LNCAP (cell line): ENCODE measurements around the gene CNTN4.

Experiments
- CTCF ChIP-seq: fragments of 450-650 bp; IDR thresholded peaks from 2 replicates; pipeline ENCODE4 v1.5.1; 2017; ENCODE audit warnings: mild to moderate bottlenecking

The CNTN4 gene

GRCh38 chr3:2458816-2459215, 360.1 kb downstream of the CNTN4 start:
- TF ChIP-seq CTCF: no peak

- no peak for TF ChIP-seq CTCF
These were observed 367.2 kb downstream of the CNTN4 start for GRCh38 chr3:2465842-2466241.

GRCh38 chr3:2468816-2469215, 370.1 kb downstream of the CNTN4 start:
- no peak for TF ChIP-seq CTCF

GRCh38 chr3:2476996-2477395, 378.3 kb downstream of the CNTN4 start:
- no peak for TF ChIP-seq CTCF

GRCh38 chr3:2477620-2478019, 379.0 kb downstream of the CNTN4 start:
- no peak for TF ChIP-seq CTCF

- TF ChIP-seq CTCF: no peak
These were observed 385.7 kb downstream of the CNTN4 start for GRCh38 chr3:2484162-2485026.

- TF ChIP-seq CTCF: no peak
These were observed 386.3 kb downstream of the CNTN4 start for GRCh38 chr3:2485027-2485375.

GRCh38 chr3:2495746-2496145, 397.1 kb downstream of the CNTN4 start:
- TF ChIP-seq CTCF: no peak
